ENCODE results near the gene KRT40. TPM values are rescaled to one million over a fixed set of nuclear protein-coding genes. Genes with fewer than 3 reads are reported as not detected.

KRT40 gene
- total RNA-seq, 4 donors from 2014 or later = 0.21 TPM; not detected in 3

DNA sequence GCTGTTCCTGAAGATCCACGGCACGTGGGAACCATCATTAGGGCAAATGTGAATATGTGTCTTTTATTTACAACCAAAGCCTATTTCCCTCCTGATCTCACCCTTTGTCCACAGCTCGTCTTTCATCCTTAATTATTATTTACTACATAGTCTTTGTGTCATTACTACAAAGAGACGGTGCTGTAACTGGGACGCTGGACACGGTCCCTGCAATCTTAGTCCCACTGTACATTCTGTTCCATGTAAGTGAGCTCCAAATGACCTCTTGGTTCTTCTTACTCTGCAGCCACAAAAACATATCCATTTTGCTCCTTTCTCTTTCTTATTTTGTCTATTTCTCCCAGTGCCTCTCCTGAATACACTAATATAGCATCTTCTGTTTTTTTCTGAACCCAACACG is 34.0 kb downstream of the KRT40 start:
- Histone ChIP-seq H3K4me1 (no peaks in the 10 kb centered on the region), H3K27me3 (peaks cover 0 to 3% of the 10 kb centered on the region in 2 donors), H3K36me3 (no peaks in the 10 kb centered on the region), H3K4me3 (no peak overlapping the region), H3K9me3 (no peaks in the 10 kb centered on the region), H3K27ac (no peak overlapping the region)
- TF ChIP-seq POLR2A (IDR thresholded peaks at IDR 0.05) = no peak
- TF ChIP-seq, protein P1, sequence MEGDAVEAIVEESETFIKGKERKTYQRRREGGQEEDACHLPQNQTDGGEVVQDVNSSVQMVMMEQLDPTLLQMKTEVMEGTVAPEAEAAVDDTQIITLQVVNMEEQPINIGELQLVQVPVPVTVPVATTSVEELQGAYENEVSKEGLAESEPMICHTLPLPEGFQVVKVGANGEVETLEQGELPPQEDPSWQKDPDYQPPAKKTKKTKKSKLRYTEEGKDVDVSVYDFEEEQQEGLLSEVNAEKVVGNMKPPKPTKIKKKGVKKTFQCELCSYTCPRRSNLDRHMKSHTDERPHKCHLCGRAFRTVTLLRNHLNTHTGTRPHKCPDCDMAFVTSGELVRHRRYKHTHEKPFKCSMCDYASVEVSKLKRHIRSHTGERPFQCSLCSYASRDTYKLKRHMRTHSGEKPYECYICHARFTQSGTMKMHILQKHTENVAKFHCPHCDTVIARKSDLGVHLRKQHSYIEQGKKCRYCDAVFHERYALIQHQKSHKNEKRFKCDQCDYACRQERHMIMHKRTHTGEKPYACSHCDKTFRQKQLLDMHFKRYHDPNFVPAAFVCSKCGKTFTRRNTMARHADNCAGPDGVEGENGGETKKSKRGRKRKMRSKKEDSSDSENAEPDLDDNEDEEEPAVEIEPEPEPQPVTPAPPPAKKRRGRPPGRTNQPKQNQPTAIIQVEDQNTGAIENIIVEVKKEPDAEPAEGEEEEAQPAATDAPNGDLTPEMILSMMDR (IDR thresholded peaks at IDR 0.05) = no peak
- intact Hi-C loops (cut with DNase I; ENCODE audit: low total_unique reads) = no loop called here
- DNase-seq = no peak

DNA sequence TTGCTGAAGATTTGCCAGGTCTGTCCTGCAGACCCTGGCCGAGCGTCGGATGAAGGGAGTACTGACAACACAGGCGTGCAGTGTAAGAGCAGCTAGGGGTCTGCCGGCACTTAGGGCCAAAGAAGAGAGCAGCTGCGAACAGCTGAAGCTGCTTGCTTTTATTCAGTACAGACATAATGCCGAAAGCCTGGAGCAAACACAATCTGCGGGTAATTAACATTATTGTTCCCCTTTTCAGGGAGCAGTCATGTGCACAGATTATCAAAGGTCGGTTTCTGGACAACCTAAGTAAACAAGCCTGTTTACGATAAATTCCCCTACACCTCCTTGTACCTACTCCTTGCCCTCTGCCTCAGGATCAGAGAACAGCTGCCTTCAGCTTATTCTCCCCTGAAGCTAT is 34.7 kb downstream of the KRT40 start:
- Histone ChIP-seq H3K4me3 (no peak overlapping the region), H3K27ac (no peak overlapping the region), H3K36me3 (no peaks in the 10 kb centered on the region), H3K4me1 (no peaks in the 10 kb centered on the region), H3K27me3 (peaks cover 0 to 3% of the 10 kb centered on the region in 2 donors), H3K9me3 (no peaks in the 10 kb centered on the region)
- TF ChIP-seq, protein P1 (IDR thresholded peaks at IDR 0.05) = no peak
- TF ChIP-seq POLR2A (IDR thresholded peaks at IDR 0.05) = no peak
- DNase-seq = no peak
- intact Hi-C loops (cut with DNase I; ENCODE audit: low total_unique reads) = no loop called here

DNA sequence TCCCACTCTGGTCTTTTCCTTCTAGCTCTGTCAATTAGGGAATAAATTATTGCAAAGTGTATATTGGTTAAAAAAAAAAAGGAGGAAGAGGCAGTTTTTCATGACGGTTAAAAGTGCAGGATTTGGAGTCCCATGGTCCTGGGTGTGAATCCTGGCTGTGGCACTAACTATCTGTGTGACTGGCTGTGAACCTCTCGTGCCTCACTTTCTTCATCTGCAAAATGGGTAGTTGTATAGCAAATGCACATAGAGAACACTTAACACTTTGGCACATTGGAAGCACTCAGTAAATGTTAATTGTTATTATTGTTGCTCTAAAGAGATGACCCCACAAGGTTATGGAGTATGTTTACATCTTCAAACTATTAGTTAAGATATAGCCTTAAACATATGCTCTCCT is 36.2 kb downstream of the KRT40 start:
- H3K4me1 ChIP-seq = no peaks in the 10 kb centered on the region
- H3K27ac ChIP-seq = no peak overlapping the region
- no peak for DNase-seq
- H3K36me3 ChIP-seq = no peaks in the 10 kb centered on the region
- no peak overlapping the region for H3K4me3 ChIP-seq
- no peaks in the 10 kb centered on the region for H3K9me3 ChIP-seq
- TF ChIP-seq, protein P1 (IDR thresholded peaks at IDR 0.05) = no peak
- no peak for TF ChIP-seq POLR2A (IDR thresholded peaks at IDR 0.05)
- intact Hi-C loops (cut with DNase I; ENCODE audit: low total_unique reads) = no loop called here
- peaks cover 0 to 3% of the 10 kb centered on the region in 2 donors for H3K27me3 ChIP-seq

DNA sequence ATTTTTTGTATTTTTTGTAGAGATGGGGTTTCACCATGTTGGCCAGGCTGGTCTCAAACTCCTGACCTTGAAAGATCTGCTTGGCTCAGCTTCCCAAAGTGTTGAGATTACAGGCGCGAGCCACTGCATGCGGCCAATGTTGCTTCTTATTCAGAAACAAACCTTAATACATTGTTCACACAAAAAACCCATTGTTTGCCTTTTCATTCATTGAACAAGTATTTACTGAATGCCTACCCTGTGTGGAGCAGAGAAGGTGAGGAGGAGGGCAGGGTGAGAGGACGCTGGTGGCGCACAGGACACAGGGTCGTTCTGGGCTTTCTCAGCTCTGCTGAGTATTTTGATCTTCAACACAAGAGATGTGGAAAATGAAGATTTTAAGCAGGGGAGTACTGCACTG is 38.7 kb downstream of the KRT40 start:
- Histone ChIP-seq H3K27me3 (peaks cover 0 to 3% of the 10 kb centered on the region in 2 donors), H3K9me3 (no peaks in the 10 kb centered on the region), H3K4me1 (no peaks in the 10 kb centered on the region), H3K36me3 (no peaks in the 10 kb centered on the region), H3K4me3 (no peak overlapping the region), H3K27ac (no peak overlapping the region)
- intact Hi-C loops (cut with DNase I; ENCODE audit: low total_unique reads) = no loop called here
- DNase-seq = no peak
- no peak for TF ChIP-seq POLR2A (IDR thresholded peaks at IDR 0.05)
- TF ChIP-seq, protein P1 (IDR thresholded peaks at IDR 0.05) = no peak

DNA sequence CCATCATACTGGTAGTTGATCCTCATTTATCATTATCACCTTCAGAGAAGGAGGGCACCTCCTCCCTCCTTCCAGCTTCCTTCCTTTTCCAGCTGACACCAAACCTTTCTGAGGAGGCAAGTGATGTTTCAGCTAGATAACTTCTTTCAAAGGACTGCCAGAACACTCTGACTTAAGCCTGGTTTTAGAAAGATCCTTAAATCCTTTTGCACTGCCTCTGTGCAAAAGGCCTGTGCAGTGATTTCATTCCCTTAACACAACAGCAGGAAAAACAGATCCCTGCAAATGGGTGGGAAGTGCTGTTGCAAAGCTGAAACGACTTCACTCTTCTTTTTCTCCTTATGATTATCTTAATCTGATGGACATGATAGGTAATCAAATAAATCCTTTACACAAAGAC is 39.6 kb downstream of the KRT40 start:
- no peak for DNase-seq
- intact Hi-C loops (cut with DNase I; ENCODE audit: low total_unique reads) = no loop called here
- H3K9me3 ChIP-seq = no peaks in the 10 kb centered on the region
- H3K4me3 ChIP-seq = no peak overlapping the region
- H3K4me1 ChIP-seq = no peaks in the 10 kb centered on the region
- H3K27ac ChIP-seq = no peak overlapping the region
- H3K36me3 ChIP-seq = no peaks in the 10 kb centered on the region
- H3K27me3 ChIP-seq = peaks cover 0 to 3% of the 10 kb centered on the region in 2 donors
- TF ChIP-seq, protein P1 (IDR thresholded peaks at IDR 0.05) = no peak
- TF ChIP-seq POLR2A (IDR thresholded peaks at IDR 0.05) = no peak
